ENCODE measurements around the gene SHTN1.

Gene SHTN1, protein sequence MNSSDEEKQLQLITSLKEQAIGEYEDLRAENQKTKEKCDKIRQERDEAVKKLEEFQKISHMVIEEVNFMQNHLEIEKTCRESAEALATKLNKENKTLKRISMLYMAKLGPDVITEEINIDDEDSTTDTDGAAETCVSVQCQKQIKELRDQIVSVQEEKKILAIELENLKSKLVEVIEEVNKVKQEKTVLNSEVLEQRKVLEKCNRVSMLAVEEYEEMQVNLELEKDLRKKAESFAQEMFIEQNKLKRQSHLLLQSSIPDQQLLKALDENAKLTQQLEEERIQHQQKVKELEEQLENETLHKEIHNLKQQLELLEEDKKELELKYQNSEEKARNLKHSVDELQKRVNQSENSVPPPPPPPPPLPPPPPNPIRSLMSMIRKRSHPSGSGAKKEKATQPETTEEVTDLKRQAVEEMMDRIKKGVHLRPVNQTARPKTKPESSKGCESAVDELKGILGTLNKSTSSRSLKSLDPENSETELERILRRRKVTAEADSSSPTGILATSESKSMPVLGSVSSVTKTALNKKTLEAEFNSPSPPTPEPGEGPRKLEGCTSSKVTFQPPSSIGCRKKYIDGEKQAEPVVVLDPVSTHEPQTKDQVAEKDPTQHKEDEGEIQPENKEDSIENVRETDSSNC

GRCh38 chr10:117005026-117005526 is at the start of gene SHTN1:
SHTN1 (minus strand) TSS chr10:117005187; CDS start chr10:117005079, 108 bp downstream.
- peak; percentile 35 to 44 for DNase-seq

- no peak for DNase-seq
These were observed 48.5 kb upstream of the SHTN1 start for GRCh38 chr10:117053482-117053881.

- DNase-seq = no peak
These were observed 43.0 kb upstream of the SHTN1 start for GRCh38 chr10:117047947-117048346.

- no peak for DNase-seq
These were observed 11.3 kb upstream of the SHTN1 start for GRCh38 chr10:117016266-117016665.

GRCh38 chr10:117014835-117015234 is 9.8 kb upstream of the SHTN1 start:
- no peak for DNase-seq

- DNase-seq = no peak
These were observed 2.1 kb upstream of the SHTN1 start for GRCh38 chr10:117007080-117007479.

- DNase-seq = no peak
These were observed 604 bp upstream of the SHTN1 start for GRCh38 chr10:117005527-117006055.

GRCh38 chr10:117004227-117005025 is 561 bp downstream of the SHTN1 start:
- DNase-seq = peak in 1 of 2 experiments; percentile 18

DNA sequence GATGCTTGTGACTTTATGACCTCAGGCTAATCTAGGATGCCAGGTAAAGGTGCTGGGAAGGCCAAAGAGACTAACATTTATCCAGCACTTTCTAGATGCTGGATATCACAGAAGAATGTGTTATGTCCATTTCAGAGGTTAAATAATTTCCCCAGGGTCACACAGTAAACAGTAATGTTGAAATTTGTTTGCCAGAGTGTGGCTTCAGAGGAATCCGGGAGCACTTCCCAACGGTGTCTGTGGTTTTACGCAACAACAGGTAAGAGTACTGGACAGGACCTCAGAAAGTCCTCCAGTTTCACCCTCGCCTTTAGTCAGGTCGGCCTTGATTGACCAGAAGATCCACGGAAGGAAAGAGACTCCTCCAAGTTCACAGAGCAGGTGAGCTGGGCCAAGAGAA is 1.7 kb downstream of the SHTN1 start:
- DNase-seq = no peak

DNA sequence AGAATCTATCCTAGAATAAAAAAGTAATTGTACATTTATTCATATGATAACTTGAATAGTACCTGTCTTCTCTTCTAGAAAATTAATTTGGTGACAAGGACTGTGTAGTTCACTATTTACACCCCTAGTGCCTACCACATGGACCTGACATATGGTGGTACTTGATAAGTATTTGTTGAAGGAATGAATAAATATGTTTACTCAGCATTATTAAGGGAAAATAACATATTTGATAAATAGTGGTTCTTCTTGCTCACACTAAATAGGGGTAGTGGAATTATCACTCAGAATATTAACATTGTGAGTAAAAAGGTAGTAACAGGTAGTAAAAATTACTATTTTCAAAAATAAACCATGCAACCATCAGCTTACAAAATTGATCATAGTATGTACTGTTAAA is 2.8 kb downstream of the SHTN1 start:
- no peak for DNase-seq

DNA sequence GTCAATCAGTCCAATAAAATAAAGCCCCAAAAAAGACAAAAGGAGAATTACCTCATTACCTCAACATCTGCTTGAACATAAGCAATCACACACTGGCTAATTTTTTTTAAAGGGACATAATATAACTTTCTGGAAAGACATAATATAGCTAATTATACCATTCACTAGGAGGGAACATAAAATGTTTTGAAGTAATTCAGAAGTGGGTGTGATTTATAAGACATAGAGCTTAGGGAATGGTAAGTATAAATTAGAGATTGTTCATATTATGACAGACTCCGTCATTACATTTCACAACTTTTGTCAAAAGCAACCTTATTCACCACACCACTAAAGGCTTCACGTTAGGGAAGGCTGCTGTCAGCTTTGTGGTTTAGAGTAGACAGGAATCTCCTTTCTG is 3.8 kb downstream of the SHTN1 start:
- DNase-seq = no peak

- DNase-seq = no peak
These were observed 4.4 kb downstream of the SHTN1 start for GRCh38 chr10:117000580-117000979.

- DNase-seq = no peak
These were observed 6.8 kb downstream of the SHTN1 start for GRCh38 chr10:116998172-116998571.

DNA sequence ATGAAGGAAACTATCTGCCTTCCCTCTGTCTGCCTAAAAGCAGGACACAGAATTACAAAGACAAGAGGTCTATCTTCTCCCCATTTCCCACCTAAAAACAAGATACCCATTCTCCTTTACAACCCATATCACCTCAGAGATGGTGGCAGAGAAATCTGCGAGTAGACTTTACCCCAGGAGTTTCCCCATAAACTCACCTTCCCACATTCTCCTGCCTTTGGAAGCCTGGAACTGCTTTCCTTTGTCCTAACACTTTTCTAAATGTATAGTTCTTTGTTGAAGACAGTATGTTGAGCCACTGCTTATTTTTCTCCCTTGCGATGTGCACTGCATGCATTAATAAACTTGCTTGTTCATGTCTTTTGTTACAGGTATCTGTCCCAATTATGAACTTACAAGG is 8.0 kb downstream of the SHTN1 start:
- DNase-seq = no peak

DNA sequence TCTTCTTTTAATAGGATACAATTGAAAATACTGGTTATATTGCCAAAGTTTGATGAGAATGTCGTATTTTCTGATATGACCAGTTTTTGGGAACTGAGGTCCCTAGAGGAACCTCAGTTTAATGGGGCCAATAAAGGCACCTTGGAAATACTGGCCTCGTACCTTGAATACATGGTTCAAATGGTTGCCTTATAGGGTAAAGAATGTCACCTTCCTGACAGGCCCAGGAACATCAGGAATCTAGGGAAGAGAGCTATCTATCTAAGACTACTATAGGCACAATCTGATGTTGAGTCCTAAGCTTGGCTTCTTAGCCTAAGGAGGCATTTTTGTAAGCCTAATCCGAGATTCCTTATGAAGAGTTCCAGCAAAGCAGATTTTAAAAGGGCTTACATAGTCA is 9.3 kb downstream of the SHTN1 start:
- DNase-seq = no peak

DNA sequence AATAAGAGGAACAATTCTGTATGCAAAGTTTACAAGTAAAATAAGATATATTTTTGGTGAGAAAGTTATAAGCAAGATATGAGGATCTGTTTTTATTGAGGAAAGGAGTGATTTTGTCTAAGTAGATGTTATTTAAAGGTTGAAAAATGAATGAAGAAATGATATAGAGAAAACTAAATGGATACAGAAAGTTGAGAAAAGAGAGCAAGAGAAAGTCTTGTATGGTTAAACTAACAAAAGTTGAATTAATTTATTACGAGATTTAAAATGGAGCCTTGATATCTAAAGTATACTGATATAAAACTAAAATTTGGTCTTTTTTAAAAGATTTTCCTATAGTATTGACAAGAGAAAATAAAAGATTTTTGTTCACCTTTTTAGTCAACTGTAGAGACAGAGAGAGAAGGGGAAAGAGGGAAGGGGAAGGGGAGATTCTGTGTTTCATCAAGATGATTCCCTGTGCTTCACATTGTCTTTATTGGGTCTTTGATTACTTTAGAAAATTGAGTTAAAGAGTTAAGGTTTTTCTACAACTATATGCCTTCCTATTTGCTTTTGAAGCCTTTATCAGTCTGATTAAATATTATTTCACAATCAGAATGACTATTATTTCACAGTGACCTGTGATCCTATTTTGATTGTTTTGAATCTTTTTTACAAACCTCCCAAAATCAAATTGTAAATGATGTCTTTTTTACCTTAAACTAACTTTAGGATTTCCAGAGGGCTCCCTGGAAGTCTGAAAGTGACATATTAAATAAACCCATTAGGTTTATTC is 10.7 kb downstream of the SHTN1 start:
- no peak for DNase-seq

DNA sequence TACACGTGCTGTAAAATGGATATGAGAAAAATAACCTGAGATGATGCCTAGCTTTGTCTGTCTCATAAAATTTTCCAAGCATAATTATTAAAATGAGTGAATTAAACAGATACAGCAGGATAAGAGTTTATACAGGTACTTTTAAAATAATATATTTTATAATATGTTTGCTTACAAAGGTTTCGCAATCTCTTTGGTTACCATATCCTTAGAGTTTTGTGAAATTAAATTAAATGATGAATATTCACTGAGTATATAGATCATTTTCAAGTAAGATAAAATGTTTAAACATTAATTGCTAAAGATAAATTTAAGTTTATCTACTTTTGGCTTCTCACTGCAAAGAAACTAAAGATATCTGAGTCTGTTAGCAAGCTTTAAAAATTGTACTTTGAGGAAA is 11.4 kb downstream of the SHTN1 start:
- DNase-seq = no peak

- DNase-seq = no peak
These were observed 12.8 kb downstream of the SHTN1 start for GRCh38 chr10:116992183-116992582.

DNA sequence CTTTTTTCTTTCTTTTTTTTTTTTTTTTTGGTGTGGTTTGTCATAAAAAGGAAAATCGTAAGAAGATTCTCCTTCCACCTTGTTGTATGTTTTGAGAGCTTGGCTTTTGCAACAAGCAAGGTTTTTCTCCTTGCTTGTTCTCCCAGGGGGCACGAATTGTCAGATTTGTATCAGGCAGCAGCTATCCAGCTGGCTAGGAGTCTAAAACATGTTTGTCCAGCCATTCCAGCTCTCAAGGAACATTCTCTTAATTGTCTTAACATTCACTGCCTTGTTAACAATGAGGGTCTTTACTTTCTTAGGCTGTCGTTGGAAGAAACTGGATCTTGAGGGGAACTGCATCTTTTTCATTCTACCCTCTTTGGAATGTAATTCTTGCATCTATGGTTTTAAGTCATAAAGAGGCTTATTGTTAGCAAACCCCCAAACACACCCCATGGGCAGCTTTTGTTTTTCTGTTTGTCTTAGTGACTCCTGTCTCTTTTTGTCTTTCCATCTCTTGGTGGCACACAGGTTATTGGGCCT is 14.6 kb downstream of the SHTN1 start:
- no peak for DNase-seq

- DNase-seq = no peak
These were observed 15.5 kb downstream of the SHTN1 start for GRCh38 chr10:116989439-116989838.

- DNase-seq = no peak
These were observed 16.7 kb downstream of the SHTN1 start for GRCh38 chr10:116988311-116988710.

DNA sequence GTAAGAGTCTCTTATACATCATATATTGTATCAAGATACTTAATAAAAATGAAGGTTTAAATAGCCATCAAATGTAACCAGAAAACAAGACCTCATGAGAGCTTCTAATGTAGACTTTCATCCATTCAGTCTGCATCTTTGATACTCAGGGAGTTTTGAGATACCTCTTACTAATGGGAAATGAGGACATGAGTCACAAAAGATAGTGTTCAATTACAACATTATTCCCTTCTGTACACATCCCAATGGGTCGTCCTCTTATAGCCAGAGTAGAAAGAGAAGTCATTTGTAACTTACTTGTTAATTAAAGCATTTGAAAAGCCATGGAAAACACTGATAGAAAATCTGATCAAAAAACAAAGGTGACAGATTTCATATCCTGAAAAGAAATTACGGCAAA is 19.4 kb downstream of the SHTN1 start:
- DNase-seq = no peak

Measured in activated T-cell treated with anti-CD3 and anti-CD28 coated beads, Interleukin-2, amount 50 U/mL, for 48 hours (primary cell).